Stimulated activated CD4-positive, alpha-beta T cell treated with anti-CD3 and anti-CD28 coated beads, Interleukin-12 subunit alpha, Interleukin-12 subunit beta, amount 100 ng/mL, for 24 hours (primary cell): ENCODE data around the gene MT1G.
"Not testable (repeated sequence)": the region's sequence is repeated elsewhere in the genome, so short reads cannot be mapped to it uniquely, and the experiment has no call there.

Experiments
- DNase-seq, 2 experiments: peaks; one replicate each; pipeline ENCODE4 v3.0.0-alpha.2; 2020; ENCODE audit warnings: low read depth in 2 of 2

The MT1G gene

GRCh38 chr16:56621665-56622445 lies 46.0 kb downstream of the MT1G start:
- not testable (repeated sequence) for DNase-seq

GRCh38 chr16:56620339-56620897 lies 47.4 kb downstream of the MT1G start:
- no peak for DNase-seq

GRCh38 chr16:56618138-56618537 lies 49.7 kb downstream of the MT1G start:
- DNase-seq = no peak

- peak in 1 of 2 experiments; percentile 64 for DNase-seq
Observed at GRCh38 chr16:56617212-56618085, 50.4 kb downstream of the MT1G start.
